ENCODE results near the gene ATOSA. TPM values are rescaled to one million over a fixed set of nuclear protein-coding genes. Genes with fewer than 3 reads are reported as not detected.

The ATOSA gene
- total and polyA plus RNA-seq, 2 of the 13 experiments (the other 11 are each of a cell fraction or from before 2014, with no cell fraction given) = 6.6 to 16.3 TPM

DNA sequence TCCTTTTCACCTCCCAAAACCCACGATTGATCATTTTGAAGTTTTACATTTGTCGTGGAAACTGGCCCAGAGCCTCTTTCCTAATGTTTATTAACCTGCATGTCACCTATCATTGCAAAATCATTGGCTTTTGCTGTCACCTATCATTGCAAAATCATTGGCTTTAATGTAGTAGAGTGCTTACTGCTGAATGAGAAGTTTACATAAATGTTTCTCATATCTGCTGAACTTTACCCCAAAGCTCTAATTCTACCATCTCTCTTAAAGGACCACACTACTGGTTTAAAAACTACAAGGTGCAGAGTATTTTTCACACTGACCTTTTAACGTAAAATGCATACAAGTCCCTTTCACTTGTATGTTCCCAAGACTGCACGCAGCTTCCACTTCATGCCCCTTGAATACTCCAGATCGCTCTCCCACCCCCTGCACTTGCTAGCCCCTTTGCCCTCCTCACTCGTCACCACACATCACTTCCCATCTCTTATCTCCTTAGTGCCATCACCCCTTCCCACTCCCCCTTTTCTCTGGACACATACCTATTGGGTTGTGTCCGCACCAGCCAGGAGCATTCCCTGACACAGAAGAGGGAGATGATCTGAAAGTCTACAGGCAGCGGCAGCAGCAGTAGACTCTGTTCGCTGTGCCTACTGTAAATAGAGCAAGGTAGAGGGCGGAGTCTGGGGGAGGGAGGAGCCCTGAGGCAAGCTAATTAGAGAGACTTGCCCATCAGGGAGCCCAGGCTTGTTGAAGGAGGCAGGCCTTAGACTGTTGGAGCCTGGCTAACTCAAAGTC lies 30.2 kb upstream of the ATOSA start (continued):
- TF ChIP-seq SP1 (IDR thresholded peaks at IDR 0.05) (no peak), SP1 (CRISPR knock-in tag; IDR thresholded peaks at IDR 0.05) (0 out of 2 replicates have a peak, but pooled peaks have one; percentile 21), MAZ (IDR thresholded peaks at IDR 0.05; ENCODE audit: borderline replicate concordance, low read depth, low read length) (no peak), MAZ (CRISPR knock-in tag; IDR thresholded peaks at IDR 0.05; ENCODE audit: low read depth) (0 out of 2 replicates have a peak, but pooled peaks have one; percentile 22), CEBPG (CRISPR knock-in tag; IDR thresholded peaks at IDR 0.05) (peak; percentile 64; the same call in 1 of the 2 replicates), FOXJ3 (CRISPR knock-in tag; IDR thresholded peaks at IDR 0.05; ENCODE audit: borderline replicate concordance) (0 out of 2 replicates have a peak, but pooled peaks have one; percentile 19), YY1 (IDR thresholded peaks at IDR 0.05; ENCODE audit: insufficient read depth, insufficient replicate concordance, low read depth, low read length) (no peak)
- TF ChIP-seq, protein P1, sequence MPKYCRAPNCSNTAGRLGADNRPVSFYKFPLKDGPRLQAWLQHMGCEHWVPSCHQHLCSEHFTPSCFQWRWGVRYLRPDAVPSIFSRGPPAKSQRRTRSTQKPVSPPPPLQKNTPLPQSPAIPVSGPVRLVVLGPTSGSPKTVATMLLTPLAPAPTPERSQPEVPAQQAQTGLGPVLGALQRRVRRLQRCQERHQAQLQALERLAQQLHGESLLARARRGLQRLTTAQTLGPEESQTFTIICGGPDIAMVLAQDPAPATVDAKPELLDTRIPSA (CRISPR knock-in tag; IDR thresholded peaks at IDR 0.05; ENCODE audit: borderline replicate concordance) = no peak

GRCh38 chr15:52706091-52706490 lies 26.9 kb upstream of the ATOSA start:
- in situ Hi-C loops (cut with HindIII; ENCODE audit: extremely low pct_ligation_motif_present, low pct_unique_long_range_greater_than_20kb) = no loop called here
- WGBS (ENCODE audit: low lambda C conversion rate) = 76% methylated on average over 1 of the region's 1 CpG
- no peak for ATAC-seq
- DNase-seq (ENCODE audit: low spot score) = no peak
- Histone ChIP-seq H4K20me1 (ENCODE audit: insufficient read depth, low read length) (no peaks in the 10 kb centered on the region), H3K4me2 (ENCODE audit: low read depth, low read length) (no peak overlapping the region), H3K9ac (ENCODE audit: insufficient read depth, low read depth, low read length) (no peak overlapping the region), H3K9me3 (ENCODE audit: low read length) (no peaks in the 10 kb centered on the region), H3K79me2 (ENCODE audit: insufficient read depth, low read length) (no peaks in the 10 kb centered on the region), H2AFZ (ENCODE audit: low read length) (no peak overlapping the region), H3K27me3 (ENCODE audit: control insufficient read depth in 1 of 2, insufficient read depth in 2 of 2, low read length in 2 of 2) (no peaks in the 10 kb centered on the region), H3K4me1 (ENCODE audit: insufficient read depth, low read length) (peaks cover 27% of the 10 kb centered on the region), H3K27ac (ENCODE audit: extremely low read length, insufficient read depth, low read length) (no peak overlapping the region), H3K36me3 (replicated peaks in 1 of 2; ENCODE audit: control insufficient read depth in 1 of 2, insufficient read depth in 2 of 2, low read length in 2 of 2) (no peaks in the 10 kb centered on the region), H3K4me3 (replicated peaks in 1 of 3; ENCODE audit: insufficient read depth in 1 of 3, low read depth in 2 of 3, low read length in 3 of 3) (no peak overlapping the region)
- CTCF ChIA-PET (ENCODE audit: low intra/inter-chr PET ratio, low total read pairs) = no interaction called here
- BruUV-seq (replicated peaks) = no TSS peak
- no peak for FAIRE-seq
- TF ChIP-seq SP5 (CRISPR knock-in tag; IDR thresholded peaks at IDR 0.05; ENCODE audit: borderline replicate concordance, low read depth) (no peak), MBD4 (IDR thresholded peaks at IDR 0.05; ENCODE audit: borderline replicate concordance, low read length) (no peak), ATM (IDR thresholded peaks at IDR 0.05; ENCODE audit: borderline replicate concordance) (no peak), RBAK (CRISPR knock-in tag; IDR thresholded peaks at IDR 0.05) (no peak), AKAP8 (CRISPR knock-in tag; IDR thresholded peaks at IDR 0.05) (no peak), XRCC5 (optimal IDR thresholded peaks at IDR 0.05; ENCODE audit: low read length) (no peak)
- TF ChIP-seq, protein P1 (CRISPR knock-in tag; IDR thresholded peaks at IDR 0.05; ENCODE audit: borderline replicate concordance) = no peak
- TF ChIP-seq, protein P2, sequence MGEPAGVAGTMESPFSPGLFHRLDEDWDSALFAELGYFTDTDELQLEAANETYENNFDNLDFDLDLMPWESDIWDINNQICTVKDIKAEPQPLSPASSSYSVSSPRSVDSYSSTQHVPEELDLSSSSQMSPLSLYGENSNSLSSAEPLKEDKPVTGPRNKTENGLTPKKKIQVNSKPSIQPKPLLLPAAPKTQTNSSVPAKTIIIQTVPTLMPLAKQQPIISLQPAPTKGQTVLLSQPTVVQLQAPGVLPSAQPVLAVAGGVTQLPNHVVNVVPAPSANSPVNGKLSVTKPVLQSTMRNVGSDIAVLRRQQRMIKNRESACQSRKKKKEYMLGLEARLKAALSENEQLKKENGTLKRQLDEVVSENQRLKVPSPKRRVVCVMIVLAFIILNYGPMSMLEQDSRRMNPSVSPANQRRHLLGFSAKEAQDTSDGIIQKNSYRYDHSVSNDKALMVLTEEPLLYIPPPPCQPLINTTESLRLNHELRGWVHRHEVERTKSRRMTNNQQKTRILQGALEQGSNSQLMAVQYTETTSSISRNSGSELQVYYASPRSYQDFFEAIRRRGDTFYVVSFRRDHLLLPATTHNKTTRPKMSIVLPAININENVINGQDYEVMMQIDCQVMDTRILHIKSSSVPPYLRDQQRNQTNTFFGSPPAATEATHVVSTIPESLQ (CRISPR knock-in tag; conservative IDR thresholded peaks at IDR 0.05) = no peak
- intact Hi-C loops (cut with micrococcal nuclease; ENCODE audit: unreplicated experiment) = no loop called here
- POLR2A ChIA-PET = no interaction called here

Measured in HepG2 (cell line).